AG04450 (cell line): ENCODE data around the gene SEC23A. TPM values are rescaled to one million over a fixed set of nuclear protein-coding genes. Genes with fewer than 3 reads are reported as not detected.
"Not testable (repeated sequence)": the region's sequence is repeated elsewhere in the genome, so short reads cannot be mapped to it uniquely, and the experiment has no call there.

Experiments used
- CTCF ChIA-PET: fragments of 300-600, 350-600 bp; formaldehyde crosslinking; extraction: SDS; loops from one replicate; lab custom pipeline; 2022; ENCODE audit warnings: antibody characterized with exemption, inconsistent platforms; lab: Charles Lee
- POLR2A ChIA-PET: fragments of 350-600 bp; formaldehyde crosslinking; extraction: SDS; loops from one replicate; lab custom pipeline; 2021; ENCODE audit warnings: antibody characterized with exemption, inconsistent platforms; lab: Yijun Ruan, JAX
- DNase-seq: peaks from one replicate; pipeline ENCODE4 v3.0.0-alpha.2; 2011; ENCODE audit warnings: low read depth, low spot score
- H3K27ac ChIP-seq: one replicate; pipeline ENCODE4 v1.5.1; 2012; ENCODE audit warnings: low read depth, low read length, control low read depth
- H3K27me3 ChIP-seq: one replicate; pipeline ENCODE4 v1.6.0; 2012; ENCODE audit warnings: low read length; ENCODE audit not compliant: control insufficient read depth, insufficient read depth
- H3K4me3 ChIP-seq: 2 replicates; pipeline ENCODE4 v1.5.1; 2011; ENCODE audit warnings: mild to moderate bottlenecking, low read depth, low read length, control low read depth
- H3K9me3 ChIP-seq: 2 replicates; pipeline ENCODE4 v1.5.1; 2012; ENCODE audit warnings: low read length; ENCODE audit not compliant: control insufficient read depth, insufficient read depth
- polyA minus RNA-seq: library from RNA; depleted of rRNA, polyadenylated mRNA; stranded (reverse); fragments of >200 nt; gene quantifications from 2 replicates; pipeline ENCODE4 v1.2.3, GENCODE V29; 2011; rRNA and poly(A)+ RNA removed
- polyA plus RNA-seq: library from polyadenylated mRNA; depleted of rRNA; stranded (reverse); fragments of >200 nt; gene quantifications from 2 replicates; pipeline ENCODE4 v1.2.3, GENCODE V29; 2011; rRNA removed
- TF ChIP-seq, protein P1 (sequence below): IDR thresholded peaks from 2 replicates; pipeline ENCODE4 v1.5.1; 2011; ENCODE audit warnings: low read depth, low read length, control low read depth, inconsistent platforms

The SEC23A gene
- 289 and 310 TPM in 2 replicates for polyA plus RNA-seq
- 361 and 545 TPM in 2 replicates for polyA minus RNA-seq

DNA sequence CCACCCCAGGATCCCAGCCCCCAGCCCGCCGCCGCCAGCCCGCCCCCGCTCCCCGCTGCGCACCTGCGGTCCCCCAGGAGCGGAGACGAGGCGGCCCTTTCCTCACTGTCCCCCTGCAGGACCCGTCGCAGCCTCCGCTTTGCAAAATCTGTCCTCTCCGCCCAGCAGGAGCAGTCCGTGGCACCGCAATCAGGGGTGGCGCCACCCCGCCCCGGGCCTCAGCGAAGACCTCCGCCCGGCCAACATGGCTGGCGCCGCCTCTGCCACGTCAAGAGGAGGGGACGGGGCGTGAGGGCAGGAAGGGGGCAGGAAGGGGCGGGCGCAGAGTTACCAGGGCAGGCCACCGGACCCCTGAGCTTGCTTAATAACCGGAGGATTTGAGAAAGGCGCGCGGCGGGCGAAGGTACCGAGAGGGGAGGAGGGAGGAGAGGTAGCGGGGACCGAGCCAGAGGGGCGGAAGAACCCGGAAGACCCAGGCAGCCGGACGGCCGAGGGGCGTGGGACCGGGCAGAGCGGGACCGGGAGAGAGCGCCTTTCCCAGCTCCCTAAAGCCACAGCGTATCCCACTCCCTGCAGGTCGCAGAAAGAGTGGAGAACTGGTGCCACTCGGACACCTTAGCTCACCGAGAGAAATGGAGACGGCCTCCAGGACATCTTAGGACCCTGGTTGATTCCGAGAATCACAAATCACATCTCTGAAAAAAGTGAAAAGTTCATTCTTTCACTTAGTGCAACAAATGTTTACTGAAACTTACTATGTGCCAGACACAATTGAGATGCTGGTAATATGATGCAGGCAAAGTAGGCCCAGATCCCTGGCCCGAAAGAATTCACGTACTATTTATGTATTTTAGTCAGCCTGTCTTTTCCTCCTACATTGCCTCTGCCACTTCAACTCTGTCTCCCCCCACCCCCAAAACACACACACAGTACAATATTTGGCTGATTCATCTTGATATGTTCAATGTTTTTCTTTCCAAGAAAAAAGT is at the start of gene SEC23A:
SEC23A (minus strand) TSS at position 267 of the 989 bp plus-strand sequence. CDS start 7,117 bp downstream, outside the sequence.
- Histone ChIP-seq H3K27ac (peak within 1 kb of the TSS; percentile 94), H3K9me3 (no peaks in the 10 kb centered on the region; the same call in 1 of the 2 replicates), H3K27me3 (no peaks in the 10 kb centered on the region), H3K4me3 (peak within 1 kb of the TSS; percentile 80)
- ChIA-PET CTCF (interaction anchor here (0.7 to 1.7 kb wide), 3 partner anchors 11 to 326 kb away, joined by 3 to 8 read pairs (median 6); partner anchors contain the start of gene GEMIN2), POLR2A (interaction anchor here (0.7 to 2.9 kb wide), 9 partner anchors 11 to 330 kb away, joined by 3 to 19 read pairs (median 4); partner anchors contain the start of genes FBXO33, GEMIN2, PNN and TRAPPC6B)
- DNase-seq: peak; percentile 52
- TF ChIP-seq, protein P1, sequence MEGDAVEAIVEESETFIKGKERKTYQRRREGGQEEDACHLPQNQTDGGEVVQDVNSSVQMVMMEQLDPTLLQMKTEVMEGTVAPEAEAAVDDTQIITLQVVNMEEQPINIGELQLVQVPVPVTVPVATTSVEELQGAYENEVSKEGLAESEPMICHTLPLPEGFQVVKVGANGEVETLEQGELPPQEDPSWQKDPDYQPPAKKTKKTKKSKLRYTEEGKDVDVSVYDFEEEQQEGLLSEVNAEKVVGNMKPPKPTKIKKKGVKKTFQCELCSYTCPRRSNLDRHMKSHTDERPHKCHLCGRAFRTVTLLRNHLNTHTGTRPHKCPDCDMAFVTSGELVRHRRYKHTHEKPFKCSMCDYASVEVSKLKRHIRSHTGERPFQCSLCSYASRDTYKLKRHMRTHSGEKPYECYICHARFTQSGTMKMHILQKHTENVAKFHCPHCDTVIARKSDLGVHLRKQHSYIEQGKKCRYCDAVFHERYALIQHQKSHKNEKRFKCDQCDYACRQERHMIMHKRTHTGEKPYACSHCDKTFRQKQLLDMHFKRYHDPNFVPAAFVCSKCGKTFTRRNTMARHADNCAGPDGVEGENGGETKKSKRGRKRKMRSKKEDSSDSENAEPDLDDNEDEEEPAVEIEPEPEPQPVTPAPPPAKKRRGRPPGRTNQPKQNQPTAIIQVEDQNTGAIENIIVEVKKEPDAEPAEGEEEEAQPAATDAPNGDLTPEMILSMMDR: no peak

DNA sequence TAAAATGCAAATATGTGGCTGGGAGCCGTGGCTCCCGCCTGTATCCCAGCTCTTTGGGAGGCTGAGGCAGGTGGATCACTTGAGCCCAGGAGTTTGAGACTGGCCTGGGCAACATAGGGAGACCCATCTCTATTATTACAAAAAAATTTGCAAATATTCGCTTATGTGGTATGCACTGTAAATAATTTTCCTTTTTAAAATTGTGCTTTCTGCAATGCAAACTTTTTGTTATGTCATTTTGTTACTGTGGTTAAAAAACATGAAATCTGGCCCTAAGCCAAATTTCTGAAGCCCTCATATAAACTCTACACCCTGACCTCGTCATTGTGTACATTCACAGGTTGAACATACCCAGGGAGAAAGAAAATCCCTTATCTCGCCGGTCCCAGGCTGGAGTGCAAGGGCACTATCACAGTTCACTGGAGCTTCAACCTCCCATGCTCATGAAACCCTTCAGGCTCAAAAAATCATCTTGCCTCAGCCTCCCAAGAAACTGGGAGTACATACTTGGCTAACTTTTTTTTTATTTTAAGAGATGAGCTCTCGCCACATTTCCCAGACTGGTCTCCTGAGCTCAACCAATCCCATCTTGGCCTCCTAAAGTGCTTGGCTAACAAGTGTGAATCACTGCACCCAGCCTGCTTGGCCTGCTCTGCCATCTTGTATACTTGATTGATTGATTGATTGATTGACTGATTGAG is 42.4 kb upstream of the SEC23A start:
- no peak for DNase-seq
- ChIA-PET POLR2A (no interaction called here), CTCF (no interaction called here)
- Histone ChIP-seq H3K27ac (no peak overlapping the region), H3K27me3 (no peaks in the 10 kb centered on the region), H3K9me3 (peaks cover 4% of the 10 kb centered on the region), H3K4me3 (no peak overlapping the region)
- TF ChIP-seq, protein P1: no peak

DNA sequence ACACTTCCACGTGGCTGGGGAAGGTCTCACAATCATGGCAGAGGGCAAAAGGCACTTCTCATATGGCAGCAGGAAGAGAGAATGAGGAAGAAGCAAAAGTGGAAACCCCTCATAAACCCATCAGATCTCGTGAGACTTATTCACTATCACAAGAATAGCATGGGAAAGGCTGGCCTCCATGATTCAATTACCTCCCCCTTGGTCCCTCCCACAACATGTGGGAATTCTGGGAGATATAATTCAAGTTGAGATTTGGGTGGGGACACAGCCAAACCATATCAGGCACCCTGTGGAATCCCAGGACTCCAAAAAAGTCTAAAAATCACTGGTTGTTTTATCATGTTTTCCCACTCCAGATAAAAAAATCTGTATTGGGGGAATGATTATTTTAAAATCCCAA is 40.2 kb upstream of the SEC23A start:
- H3K9me3 ChIP-seq, POLR2A ChIA-PET, H3K4me3 ChIP-seq, H3K27ac ChIP-seq, CTCF ChIA-PET, H3K27me3 ChIP-seq, DNase-seq: not testable (repeated sequence)

DNA sequence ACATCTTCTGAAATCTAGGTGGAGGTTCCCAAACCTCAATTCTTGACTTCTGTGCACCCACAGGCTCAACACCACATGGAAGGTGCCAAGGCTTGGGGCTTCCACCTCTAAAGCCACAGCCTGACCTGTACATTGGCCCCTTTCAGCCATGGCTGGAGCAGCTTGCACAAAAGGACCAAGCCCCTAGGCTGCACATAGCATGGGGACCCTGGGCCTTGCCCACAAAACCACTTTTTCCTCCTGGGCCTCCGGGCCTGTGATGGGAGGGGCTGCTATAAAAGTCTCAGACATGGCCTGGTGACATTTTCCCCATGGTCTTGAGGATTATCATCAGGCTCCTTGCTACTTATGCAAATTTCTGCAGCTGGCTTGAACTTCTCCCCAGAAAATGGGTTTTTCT is 38.6 kb upstream of the SEC23A start:
- H3K27me3 ChIP-seq, DNase-seq, CTCF ChIA-PET, H3K9me3 ChIP-seq, H3K27ac ChIP-seq, H3K4me3 ChIP-seq, POLR2A ChIA-PET: not testable (repeated sequence)

DNA sequence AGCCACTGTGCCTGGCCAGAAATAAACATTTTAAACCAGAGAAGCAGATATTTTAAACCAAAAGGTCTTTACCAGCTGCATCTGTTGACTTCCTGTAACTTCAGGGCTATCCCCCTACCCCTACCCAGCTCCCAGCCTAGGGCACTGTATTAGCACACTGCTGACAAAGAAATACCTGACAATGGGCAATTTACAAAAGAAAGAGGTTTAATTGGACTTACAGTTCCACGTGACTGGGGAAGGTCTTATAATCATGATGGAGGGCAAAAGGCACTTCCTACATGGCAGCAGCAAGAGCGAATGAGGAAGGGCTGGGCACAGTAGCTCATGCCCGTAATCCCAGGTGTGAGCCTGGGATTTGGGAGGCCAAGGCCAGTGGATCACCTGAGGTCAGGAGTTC is 37.1 kb upstream of the SEC23A start:
- no peak for DNase-seq
- no peak overlapping the region for H3K4me3 ChIP-seq
- H3K27me3 ChIP-seq: no peaks in the 10 kb centered on the region
- no peak overlapping the region for H3K27ac ChIP-seq
- ChIA-PET POLR2A (interaction anchor here (1.2 kb wide), 1 partner anchor 37 kb away, joined by 3 read pairs; the partner anchor contains the start of gene SEC23A), CTCF (no interaction called here)
- H3K9me3 ChIP-seq: peaks cover 4% of the 10 kb centered on the region
- TF ChIP-seq, protein P1: no peak
